HG02588 (cell line): Measurements from ENCODE around the gene PLPP3.

Source experiments
- ATAC-seq: cut with Tn5 transposase; IDR thresholded peaks from one replicate; pipeline ENCODE4 v1.9.1; 2021; ENCODE audit warnings: mild to moderate bottlenecking, moderate library complexity; ENCODE audit not compliant: unreplicated experiment

The PLPP3 gene

DNA sequence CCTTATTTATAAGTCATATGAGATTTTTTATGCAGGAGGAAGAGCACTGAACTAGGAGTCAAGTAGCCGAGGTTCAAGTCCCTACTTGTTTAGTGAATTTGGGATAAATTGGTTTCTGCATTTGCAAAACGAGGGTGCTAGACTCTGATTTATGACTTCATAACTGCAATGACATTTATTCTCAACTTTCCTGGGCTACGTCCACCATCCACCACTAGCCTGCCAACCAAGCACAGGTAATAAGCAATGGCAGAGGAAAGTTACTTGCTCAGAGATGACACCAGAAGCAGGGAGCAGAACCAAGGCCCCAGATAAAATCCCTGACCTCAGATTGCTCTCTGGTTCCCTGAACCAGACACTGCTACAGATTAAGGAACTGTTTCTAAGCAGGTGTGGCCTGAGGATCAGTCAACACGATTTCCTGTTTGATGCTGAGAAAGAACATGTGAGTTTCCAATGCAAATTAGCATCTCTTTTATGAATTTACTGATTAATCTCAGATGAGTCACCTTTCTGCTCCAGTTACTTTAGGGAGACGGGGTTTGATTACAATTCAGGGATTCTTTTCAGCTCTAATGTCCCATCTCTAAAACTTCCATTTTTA lies 52.7 kb downstream of the PLPP3 start:
- ATAC-seq: peak; percentile 63

DNA sequence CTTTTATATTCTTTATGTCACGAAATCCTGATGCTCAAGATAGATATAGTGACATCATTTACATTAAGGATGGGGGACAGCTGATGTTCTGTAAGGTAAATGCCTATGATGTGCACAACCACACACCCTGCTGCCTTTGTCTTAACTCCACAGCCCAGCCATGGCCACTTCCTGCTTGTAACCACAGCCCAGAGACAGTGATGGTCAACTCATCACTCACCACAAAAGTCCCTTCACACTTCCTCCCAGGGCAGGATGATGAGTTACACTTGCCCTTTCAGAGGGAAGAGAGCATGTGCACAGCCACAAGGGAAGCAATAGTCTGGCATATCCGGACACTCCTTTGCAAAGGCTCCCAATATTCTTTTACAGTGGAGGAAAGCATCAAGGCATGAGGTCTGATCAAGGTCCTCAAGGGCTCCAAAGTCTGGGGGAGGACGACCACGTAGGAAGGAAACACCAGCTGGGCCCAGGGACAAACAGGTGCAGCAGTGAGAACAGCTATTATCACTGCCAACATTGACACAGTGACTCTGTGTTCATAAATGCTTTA lies 53.8 kb downstream of the PLPP3 start:
- ATAC-seq: peak; percentile 90

DNA sequence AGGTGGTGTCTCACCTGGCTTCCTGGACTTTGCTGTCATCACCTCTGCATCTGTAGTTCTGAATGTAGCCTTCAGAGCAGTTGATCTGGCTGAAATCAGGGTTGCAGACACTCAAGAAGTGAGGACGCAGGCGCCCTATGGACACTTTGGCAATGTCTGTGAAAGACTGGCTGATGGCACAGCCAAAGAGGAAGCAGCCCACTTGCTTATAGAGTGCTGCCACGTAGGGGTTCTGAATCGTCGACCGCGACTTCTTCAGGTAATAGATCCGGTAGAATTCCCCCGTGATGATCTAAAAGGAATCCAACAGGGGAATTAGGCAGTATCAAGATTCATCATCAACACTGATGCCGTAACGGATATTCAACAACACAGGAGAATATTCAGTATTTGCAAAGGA lies 55.1 kb downstream of the PLPP3 start:
- ATAC-seq: no peak

DNA sequence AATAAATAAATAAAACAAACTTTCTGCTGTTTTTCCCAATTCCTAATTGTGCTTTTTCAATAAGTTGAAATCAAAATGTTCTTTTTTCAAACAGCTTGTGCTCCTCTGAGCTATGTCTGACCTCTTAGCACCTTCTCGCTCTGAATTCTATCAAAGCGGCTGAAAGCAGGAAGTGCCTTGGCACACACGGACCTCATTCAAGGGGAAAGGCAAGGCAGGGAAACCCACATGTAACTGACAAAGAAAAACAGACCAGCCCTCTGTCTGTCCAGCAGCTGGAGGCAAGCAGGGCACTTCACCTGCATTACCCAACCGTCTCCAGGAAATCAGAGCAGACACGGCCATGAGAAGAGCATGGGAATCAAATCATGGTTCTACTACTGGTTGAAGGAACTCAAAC lies 56.7 kb downstream of the PLPP3 start:
- no peak for ATAC-seq

DNA sequence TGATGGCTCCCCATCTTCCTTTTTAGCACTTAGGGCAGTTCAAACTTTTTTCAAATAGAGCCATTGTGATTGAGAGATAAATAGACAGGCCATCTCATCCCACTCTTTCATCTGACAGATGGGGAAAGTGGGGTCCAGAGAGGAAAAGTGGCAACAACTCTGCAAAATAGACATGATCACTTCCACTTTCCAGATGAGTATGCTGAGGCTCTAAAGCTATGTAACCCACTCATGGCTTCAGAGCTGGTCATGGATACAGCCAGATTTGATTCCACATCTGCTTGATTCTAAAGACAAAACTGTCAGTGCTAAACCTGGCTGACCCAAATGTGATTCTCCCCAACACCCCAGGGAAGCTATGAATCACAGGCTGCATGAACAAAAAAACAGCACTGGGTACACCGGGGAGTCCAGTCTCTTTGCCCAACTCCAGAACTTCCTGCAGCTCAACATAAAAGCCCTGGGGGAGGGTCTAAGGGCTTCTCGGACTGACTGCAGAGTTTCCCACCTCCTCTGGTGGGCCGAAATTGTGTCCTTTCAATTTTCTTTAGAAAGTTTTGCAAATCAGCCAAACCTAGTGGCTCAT lies 59.3 kb downstream of the PLPP3 start:
- no peak for ATAC-seq

DNA sequence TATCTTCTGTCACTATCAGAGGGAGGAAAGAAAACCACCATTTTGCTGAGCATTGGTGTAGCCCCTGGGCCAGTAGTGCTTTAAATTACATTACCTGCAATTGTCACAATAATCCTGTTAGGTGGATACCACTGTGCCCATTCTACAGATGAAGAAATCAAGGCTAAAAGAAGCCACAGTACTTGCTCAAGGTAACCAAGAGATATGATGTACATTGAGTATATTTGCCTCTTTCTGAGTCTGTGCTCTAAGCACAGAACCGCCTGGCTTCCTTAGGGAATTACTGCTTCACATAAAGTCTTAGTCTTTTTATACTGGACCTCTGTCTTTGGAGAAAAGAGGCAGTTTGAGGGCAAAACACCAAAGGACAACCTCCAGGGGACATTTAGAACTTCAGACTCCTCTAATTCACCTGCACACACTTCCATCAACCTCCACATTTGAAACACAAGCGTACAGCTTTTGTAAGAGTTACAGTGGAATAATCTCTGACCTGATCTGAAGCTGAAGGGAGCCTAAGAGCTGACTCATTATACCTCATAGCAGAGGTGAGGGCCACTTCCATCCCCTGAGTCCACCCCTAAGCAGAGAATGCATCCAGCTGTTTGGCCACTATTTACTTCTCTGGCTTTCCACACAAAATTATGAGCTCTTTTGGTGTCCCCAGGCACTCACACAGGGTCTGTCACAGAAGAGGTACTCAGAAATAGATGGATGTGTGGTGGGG lies 61.8 kb downstream of the PLPP3 start:
- ATAC-seq: no peak

DNA sequence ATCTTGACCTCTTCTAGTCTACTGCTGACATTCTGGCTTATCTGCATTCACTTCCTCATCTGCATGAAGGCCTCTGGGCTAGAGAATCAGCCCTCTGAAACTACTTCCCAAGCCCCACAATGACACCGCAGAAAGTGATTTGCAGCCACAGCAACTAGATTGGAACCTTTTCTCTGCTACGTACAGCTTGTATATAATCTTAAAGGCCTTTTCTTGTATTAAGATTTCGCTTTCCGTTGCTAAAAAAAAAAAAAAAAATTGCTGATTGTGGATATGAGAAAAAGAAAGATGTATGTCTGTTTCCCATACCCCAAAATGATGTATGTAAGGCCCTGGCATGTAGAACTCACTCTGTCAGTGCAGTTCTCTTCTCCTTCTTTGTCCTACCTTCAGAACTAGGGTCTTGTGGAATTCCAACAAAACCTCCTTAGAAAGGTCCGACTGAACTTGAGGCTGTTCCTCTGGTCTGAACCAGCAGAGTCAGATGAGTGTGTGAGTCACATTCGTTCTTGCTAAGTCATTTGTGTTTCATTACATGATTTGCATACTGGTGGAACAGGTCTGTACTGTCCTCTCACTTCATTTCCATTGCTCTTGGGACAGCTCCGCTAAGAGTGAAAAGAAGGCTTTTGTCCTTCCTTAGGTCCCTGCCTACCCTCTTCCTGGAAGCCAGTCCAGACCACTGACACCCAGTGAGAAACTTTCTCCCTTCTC lies 62.7 kb downstream of the PLPP3 start:
- peak; percentile 95 for ATAC-seq

DNA sequence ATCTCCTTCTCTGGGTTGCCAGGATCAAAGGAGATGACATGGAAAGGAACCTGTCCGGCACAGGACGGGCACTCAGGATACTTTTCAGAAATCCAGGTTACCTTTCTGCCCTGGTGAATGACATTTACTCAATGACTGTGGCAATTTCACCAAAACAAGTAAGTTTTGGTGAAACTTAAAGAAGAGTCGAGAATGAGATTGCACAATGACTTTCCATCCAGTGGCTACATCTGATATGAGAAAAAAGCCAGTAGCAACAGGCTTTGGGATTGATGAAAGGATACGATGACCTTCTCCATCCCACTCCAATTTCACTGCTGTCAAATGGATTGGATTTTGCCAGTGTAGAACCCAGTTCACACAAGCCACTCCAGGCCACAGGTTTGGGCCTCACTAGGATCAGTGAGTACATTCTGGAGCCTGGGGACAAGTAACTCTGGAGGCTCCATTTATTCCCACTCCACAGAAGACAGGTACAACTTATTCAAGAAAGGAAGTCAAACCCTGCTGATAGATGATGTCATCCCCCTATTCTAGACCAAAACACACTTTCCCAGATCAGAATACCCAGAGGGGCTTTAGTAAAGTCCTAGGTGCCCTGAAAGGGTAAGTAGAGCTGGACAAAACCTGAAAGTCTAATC lies 63.3 kb downstream of the PLPP3 start:
- no peak for ATAC-seq

DNA sequence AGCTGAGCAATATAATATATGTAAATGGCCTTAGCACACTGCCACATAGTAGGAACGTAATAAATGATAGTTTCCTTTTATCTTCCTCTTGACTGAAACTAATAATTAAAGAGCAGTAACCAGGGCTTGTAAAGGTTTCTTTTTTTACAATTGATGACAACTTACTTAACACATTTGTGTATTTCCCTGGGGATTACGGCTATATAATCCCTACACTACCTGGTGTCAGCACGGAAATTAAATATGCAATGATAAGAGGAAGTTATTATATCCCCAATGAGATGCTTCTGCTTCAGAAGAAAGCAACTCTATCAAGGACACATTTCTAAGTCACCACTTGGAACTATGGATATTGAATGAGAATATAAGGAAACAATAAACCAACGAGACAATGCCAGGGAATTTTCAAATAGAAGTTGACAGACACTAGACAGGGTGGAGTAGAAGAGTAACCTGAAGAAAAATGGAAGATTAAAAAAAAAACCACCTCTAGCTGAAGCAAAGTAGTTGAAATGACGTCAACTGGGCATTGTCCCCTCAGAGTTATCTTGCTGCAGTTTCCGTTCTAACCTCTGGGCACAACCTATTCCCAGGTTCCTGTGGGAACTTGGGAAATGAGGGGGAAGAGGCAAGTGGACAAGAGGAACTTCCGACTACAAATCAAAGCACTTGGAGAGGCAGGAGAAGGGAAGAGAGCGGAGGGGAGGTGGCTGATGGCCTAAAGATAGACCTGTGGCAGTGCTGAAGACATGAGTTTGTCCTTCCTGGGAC lies 66.5 kb downstream of the PLPP3 start:
- no peak for ATAC-seq

DNA sequence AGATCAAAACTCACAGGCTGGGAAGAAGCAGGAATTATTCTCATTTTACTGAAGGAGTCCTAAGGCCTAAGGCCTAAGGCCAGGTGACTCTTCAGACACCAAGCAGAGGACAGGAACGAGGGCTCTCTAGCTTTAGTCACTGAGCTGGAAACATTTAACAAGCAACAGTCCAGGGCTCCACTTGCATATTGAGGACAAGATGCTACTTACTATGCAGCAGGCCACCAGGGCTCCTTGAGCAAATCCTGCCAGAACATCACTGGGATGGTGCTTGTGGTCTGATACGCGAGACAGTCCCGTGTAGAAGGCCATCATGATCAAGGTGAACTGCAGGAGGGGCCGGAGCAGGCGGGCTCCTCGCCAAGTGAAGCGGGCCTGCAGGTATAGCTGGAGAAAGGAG lies 67.6 kb downstream of the PLPP3 start:
- ATAC-seq: no peak

DNA sequence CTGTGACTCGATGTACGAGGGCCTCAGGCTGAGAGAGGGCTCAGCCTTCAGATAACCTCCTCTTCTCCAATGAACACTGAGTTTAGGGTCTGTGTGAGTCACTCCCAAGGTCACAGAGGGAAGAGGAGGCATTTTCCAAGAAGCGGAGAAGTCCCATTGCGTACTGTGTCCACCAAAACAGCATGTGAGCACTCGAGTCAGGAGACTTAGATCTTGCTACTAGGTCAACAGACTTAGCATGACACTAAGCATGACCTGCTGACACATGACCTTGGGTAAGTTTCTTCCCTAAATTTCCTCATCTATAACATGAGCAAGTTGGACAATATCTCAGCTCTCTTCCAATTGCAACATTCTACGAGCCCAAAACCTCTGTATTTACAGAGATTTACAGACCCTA lies 68.0 kb downstream of the PLPP3 start:
- ATAC-seq: no peak

DNA sequence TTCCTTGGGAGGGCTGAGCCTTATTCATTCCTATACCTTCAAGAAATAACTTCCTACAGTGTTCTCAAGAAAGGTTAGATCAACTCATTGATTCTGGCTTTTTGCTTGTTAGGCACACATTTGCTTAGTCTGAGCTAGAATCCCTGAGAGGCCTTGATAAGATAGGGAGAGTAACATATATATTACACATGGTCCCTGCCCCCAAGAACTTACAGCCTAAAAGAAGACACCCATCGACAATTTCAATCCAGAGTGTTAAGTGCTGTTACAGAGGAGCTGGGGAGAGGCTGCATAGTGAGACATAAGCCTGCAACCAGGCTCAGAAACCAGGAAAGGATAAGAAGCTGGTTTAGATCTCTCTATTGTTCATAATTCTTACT lies 68.7 kb downstream of the PLPP3 start:
- no peak for ATAC-seq

DNA sequence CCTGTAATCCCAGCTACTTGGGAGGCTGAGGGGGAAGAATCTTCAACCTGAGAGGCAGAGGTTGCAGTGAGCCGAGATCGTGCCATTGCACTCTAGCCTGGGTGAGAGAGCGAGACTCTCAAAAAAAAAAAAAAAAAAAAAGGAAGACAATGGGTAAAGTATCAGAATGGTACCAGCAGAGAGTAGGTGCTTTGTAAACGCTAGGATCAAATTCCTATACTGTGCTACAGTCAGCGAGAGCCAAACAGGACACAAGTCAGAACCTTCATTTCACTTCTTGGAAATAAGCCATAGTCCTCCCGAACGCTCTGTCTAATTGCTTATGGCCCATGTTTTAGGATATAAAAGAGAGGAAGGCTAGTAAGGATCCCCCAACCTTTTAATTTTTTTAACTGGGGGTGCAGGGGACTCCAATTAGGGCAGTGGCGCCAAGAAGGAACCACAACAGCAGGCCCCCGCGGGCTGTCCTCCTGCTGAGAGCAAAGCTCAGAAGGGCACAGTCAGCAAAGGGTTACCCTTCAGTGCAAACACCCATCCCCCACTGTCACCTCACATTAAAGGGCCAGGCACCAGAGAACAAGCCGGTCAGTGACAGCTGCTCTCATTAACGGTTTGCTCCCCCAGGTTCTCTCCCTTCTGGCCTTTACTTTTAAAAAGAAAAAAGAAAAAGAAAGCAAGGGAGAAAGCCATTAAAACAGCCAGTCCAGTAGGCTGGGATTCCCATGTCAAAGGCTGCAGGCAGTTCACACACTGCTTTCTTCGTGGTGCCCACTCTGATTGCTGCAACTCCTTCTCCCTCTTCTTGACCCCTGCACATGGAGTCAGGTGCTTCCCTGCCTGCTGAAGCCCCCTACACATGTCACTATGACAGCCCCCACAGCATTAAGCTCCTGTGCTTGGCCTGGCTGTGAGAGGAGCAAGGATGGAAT lies 69.4 kb downstream of the PLPP3 start:
- no peak for ATAC-seq

DNA sequence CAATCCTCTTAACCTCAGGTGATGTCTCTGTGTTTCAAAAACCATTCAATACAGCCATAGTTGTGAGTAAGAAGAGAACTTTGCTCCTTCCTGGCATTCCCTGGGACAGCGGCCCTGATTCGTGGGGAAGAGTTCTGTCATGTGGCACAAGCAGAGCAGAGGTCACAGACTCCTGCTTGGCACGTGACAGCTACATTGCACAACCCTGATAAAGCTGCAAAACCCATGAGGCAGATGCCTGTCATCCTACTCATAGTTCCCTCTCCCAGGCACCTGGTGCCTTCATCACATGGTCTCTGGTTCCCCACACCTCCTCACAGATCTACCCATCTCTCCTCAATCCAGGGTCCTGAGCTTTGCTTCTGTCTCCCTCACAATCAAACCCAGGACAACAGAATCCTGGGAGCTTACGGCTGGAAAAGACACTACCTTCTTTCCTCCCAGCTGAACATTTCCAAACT lies 70.8 kb downstream of the PLPP3 start:
- ATAC-seq: no peak

DNA sequence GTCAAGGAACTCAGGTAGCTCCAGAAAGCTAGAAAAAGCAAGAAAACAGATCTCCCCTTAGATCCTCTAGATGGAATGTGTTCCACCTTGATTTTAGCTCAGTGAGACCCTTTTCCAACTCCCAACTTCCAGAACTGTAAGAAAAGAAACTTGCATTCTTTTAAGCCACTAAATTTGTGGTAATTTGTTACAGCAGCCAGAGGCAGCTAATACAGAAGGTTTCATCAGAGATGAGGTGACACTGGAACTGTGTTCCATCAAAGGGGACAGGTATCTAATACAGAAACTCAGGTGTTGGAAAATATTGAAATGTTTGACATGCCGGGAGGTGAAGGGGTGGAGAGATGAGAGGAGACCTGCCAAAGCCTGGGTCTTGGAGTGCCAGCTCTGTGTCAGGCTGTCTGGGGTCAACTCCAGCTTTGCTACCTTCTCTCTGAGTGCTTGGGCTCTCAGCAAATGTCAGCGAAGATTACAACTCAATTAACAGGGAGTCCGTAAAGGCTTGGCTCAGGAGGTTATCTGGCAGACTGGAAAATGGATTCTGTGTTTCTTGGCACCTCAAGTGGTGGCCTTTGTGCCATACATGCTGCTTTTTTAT lies 71.3 kb downstream of the PLPP3 start:
- ATAC-seq: no peak

DNA sequence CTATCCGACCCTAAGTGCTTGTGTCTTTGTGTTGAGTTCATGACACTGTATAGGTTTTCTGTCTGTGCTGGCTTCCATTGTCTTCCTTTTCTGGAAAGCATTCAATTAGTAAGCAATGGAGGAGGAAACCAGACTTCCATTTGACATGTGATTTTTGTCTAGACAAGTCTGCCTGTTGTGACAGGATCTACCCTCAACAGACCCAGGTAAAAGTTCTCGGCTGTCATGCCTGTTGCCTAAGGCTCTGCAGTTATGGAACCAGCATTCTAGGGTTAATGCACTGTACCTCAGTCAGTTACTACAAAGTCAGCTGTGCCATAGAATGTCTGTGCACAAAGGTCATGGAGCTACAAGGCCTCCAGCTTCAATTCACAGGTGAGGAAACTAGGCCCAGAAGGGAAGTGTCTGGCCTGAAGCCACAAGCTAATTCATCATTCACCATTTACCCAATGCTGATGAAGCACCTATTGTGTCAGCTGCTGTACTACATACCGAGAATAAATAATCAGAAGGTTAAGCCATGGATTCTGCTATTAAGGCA lies 72.3 kb downstream of the PLPP3 start:
- ATAC-seq: no peak

DNA sequence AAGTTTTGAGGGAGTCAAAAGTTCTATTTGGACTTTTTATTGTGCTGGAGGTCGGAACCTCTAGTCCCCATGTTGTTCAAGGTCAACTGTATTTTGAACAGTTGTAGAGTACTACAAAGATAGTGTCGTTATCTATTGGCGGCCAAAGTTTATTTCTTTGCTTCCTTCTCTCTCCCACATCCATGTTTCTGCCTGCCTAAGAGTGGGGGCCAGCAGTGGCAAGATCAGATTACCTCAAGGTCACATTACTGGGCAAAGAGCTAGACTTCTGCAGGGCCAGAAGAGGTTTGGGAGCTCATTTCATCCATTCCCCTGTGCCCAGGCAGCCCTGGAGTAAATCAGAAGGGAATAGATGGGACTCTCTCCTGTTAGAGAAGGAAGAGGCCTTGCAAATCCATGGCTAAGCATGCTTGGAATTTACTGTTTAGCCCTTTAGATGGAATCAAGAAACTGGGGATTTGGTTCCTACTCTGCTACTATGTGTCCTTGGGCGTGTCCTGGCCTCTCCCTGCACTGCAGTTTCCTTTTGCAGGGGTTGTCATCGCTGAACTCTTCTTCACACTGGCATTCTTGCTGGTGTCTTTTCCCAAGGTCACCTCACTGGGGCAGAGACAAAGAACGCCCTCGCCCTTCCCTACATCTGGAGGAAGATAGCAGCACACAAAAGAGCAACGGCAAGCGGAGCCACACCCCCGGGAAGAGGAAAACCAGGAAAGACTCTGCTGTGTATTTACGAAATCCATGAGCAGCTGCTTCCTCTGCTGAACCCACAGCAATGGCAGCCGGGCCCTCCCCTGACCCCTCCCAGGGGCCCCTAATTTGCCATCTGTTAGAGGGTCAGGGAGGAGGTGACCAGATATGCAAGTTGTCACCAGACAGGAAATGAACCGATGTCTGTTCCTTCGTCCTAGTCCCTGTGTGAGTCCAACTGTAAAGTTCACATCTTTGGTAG lies 73.3 kb downstream of the PLPP3 start:
- ATAC-seq: no peak
